Fibroblast of the aortic adventitia (primary cell): ENCODE results near the gene ZNF638. TPM values are rescaled to one million over a fixed set of nuclear protein-coding genes. Genes with fewer than 3 reads are reported as not detected.

Experiments used
- DNase-seq: peaks from one replicate; pipeline ENCODE4 v3.0.0-alpha.2; 2010; ENCODE audit warnings: low read depth
- H3K4me3 ChIP-seq: 2 replicates; pipeline ENCODE4 v1.5.1; 2011; ENCODE audit warnings: low read depth, mild to moderate bottlenecking, control low read depth, low read length, moderate library complexity
- CTCF ChIP-seq: IDR thresholded peaks from 2 replicates; pipeline ENCODE4 v1.5.1; 2011; ENCODE audit warnings: mild to moderate bottlenecking, low read length, control low read depth, inconsistent platforms; ENCODE audit not compliant: insufficient read depth
- total RNA-seq: library from RNA; depleted of rRNA; stranded (reverse); fragments of >200 nt; gene quantifications from 2 replicates; pipeline ENCODE4 v1.2.3, GENCODE V29; 2012; ENCODE audit warnings: low replicate concordance

Gene ZNF638
- total RNA-seq, 1 donor = 123 TPM

GRCh38 chr2:71467180-71467815 lies 135.7 kb downstream of the ZNF638 start:
- no peak for TF ChIP-seq CTCF
- H3K4me3 ChIP-seq = peak overlapping the region; percentile 64
- DNase-seq = no peak

DNA sequence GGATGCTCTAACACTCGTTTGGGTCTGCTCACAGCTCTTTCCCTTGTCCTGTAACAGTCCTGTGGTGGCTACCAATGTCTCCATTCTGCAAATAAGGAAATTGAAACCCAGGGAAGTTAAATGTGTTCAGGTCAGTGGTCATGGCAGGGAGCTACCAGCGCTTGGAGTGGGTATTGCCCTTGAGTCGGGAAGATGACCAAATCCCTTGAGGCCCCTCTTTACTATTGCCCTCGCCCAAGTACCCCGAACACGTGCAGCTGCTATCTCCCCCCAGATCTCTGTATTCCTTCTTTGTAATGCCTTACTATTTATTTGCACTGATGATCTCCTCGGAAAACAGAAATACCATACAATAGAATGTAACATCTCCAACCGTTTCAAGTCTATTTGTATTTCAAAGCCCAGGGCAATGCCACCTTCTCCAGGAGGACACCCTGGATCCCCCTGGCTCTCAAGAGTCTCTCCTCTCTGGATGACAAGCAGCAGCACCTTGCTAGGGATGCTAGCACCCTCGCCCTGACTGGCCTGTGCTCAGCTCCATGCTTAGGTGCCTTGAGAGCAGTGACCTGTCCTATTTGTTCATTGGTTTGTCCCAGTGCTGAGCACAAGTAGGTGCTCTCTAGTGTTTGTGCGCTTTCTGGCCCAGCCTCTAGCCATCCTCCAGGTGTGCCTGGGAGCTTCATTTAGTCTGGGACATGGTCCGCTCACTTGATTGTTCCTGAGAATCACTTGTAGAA lies 136.9 kb downstream of the ZNF638 start:
- DNase-seq = no peak
- no peak for TF ChIP-seq CTCF
- H3K4me3 ChIP-seq = no peak overlapping the region

GRCh38 chr2:71469403-71470398 lies 138.1 kb downstream of the ZNF638 start:
- no peak overlapping the region for H3K4me3 ChIP-seq
- TF ChIP-seq CTCF = no peak
- DNase-seq = no peak

DNA sequence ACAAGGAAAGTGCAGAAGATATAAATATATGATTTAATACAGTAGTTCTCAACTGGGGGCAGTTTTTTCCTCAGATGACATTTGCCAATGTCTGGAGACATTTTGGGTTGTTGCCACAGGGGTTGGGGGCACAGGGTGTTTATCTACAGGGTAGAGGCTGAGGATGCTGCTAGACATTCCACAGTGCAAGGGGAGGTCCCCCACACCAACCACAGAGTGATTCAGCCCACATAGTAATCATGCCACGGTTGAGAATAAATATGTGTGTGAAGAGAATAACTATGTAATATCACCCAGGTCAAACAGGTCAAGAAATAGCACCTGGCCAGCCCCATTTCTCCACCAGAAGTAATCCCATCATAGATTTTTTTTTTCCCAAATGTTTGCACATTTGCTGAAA lies 139.7 kb downstream of the ZNF638 start:
- DNase-seq = no peak
- no peak overlapping the region for H3K4me3 ChIP-seq

GRCh38 chr2:71472019-71472418 lies 140.4 kb downstream of the ZNF638 start:
- H3K4me3 ChIP-seq = no peak overlapping the region
- DNase-seq = no peak
- no peak for TF ChIP-seq CTCF

More for the DNA sequence above, 139.7 kb downstream of the ZNF638 start:
- TF ChIP-seq CTCF = no peak

GRCh38 chr2:71473346-71474031 lies 141.9 kb downstream of the ZNF638 start:
- no peak for TF ChIP-seq CTCF
- DNase-seq = no peak
- no peak overlapping the region for H3K4me3 ChIP-seq
